AG04449 (cell line): Measurements from ENCODE around the gene DENND4C.

Experiments used
- CTCF ChIA-PET: fragments of 350-600 bp; formaldehyde crosslinking; extraction: SDS; loops from one replicate; lab custom pipeline; 2021; ENCODE audit warnings: antibody characterized with exemption; lab: Yijun Ruan, JAX
- POLR2A ChIA-PET: fragments of 400-600, 350-600 bp; formaldehyde crosslinking; extraction: SDS; loops from one replicate; lab custom pipeline; 2020; ENCODE audit warnings: antibody characterized with exemption, inconsistent platforms; lab: Yijun Ruan, JAX
- DNase-seq: peaks from one replicate; pipeline ENCODE4 v3.0.0-alpha.2; 2010; ENCODE audit warnings: low read depth, low spot score
- H3K4me3 ChIP-seq: 2 replicates; pipeline ENCODE4 v1.5.1; 2011; ENCODE audit warnings: low read depth, mild to moderate bottlenecking, control low read depth, low read length
- CTCF ChIP-seq: IDR thresholded peaks from one replicate; pipeline ENCODE4 v1.5.1; 2011; ENCODE audit warnings: mild to moderate bottlenecking, moderate library complexity, low read length, control low read depth, inconsistent platforms; ENCODE audit not compliant: insufficient read depth; ENCODE audit errors: missing control alignments

Gene DENND4C

GRCh38 chr9:19231126-19231903 is 822 bp downstream of the DENND4C start:
- POLR2A ChIA-PET, result interaction anchor here (0.7 kb wide), 1 partner anchor 10 kb away, joined by 3 read pairs; no protein-coding TSS in a partner anchor
- no peak for DNase-seq
- H3K4me3 ChIP-seq, result peak overlapping the region; percentile 82
- no peak for TF ChIP-seq CTCF
- CTCF ChIA-PET, result interaction anchor here (1.1 to 1.7 kb wide), 3 partner anchors 19 to 222 kb away, joined by 3 to 4 read pairs (median 4); no protein-coding TSS in a partner anchor

- ChIA-PET CTCF (interaction anchor here (0.7 to 1.3 kb wide), 4 partner anchors 9 to 233 kb away, joined by 3 to 4 read pairs (median 3); no protein-coding TSS in a partner anchor), POLR2A (interaction anchor here (0.6 to 1.4 kb wide), 2 partner anchors 10 to 20 kb away, joined by 3 to 6 read pairs; no protein-coding TSS in a partner anchor)
- peak overlapping the region; percentile 82 for H3K4me3 ChIP-seq
- DNase-seq, result no peak
- no peak for TF ChIP-seq CTCF
Measured at GRCh38 chr9:19231904-19232822, 1.7 kb downstream of the DENND4C start.

- POLR2A ChIA-PET, result interaction anchor here (1.4 kb wide), 1 partner anchor 9 kb away, joined by 6 read pairs; no protein-coding TSS in a partner anchor
- CTCF ChIA-PET, result interaction anchor here (0.7 to 1.3 kb wide), 5 partner anchors 8 to 233 kb away, joined by 3 to 4 read pairs (median 3); no protein-coding TSS in a partner anchor
- no peak for TF ChIP-seq CTCF
- DNase-seq, result no peak
- no peak overlapping the region for H3K4me3 ChIP-seq
Measured at GRCh38 chr9:19232823-19233194, 2.3 kb downstream of the DENND4C start.

- no peak for DNase-seq
- H3K4me3 ChIP-seq, result no peak overlapping the region
- CTCF ChIA-PET, result interaction anchor here (0.7 to 1.3 kb wide), 5 partner anchors 8 to 59 kb away, joined by 3 to 4 read pairs (median 3); no protein-coding TSS in a partner anchor
- no peak for TF ChIP-seq CTCF
- POLR2A ChIA-PET, result interaction anchor here (1.4 kb wide), 1 partner anchor 9 kb away, joined by 6 read pairs; no protein-coding TSS in a partner anchor
Measured at GRCh38 chr9:19233344-19233743, 2.9 kb downstream of the DENND4C start.

GRCh38 chr9:19239955-19240354 is 9.5 kb downstream of the DENND4C start:
- ChIA-PET CTCF (interaction anchor here (1.4 kb wide), 1 partner anchor 17 kb away, joined by 3 read pairs; no protein-coding TSS in a partner anchor), POLR2A (no interaction called here)
- no peak for DNase-seq
- no peak overlapping the region for H3K4me3 ChIP-seq
- TF ChIP-seq CTCF, result no peak
